Esophagus muscularis mucosa (tissue), 3 donors: ENCODE measurements around the gene UNC13B.

Experiments
- CTCF ChIP-seq, 3 experiments: fragments of 200-600 bp in 2 of 3; fragments of 450-650 bp in 1 of 3; sonication (generic) in 2 of 3; IDR thresholded peaks; one replicate each; pipeline ENCODE4 v1.5.1; 2017 to 2019; ENCODE audit warnings: antibody characterized with exemption in 3 of 3, mild to moderate bottlenecking in 2 of 3, moderate library complexity in 1 of 3
- POLR2A ChIP-seq: fragments of 450-650 bp; IDR thresholded peaks from one replicate; pipeline ENCODE4 v1.6.1; 2017; ENCODE audit warnings: antibody characterized with exemption, moderate library complexity, mild to moderate bottlenecking, low read depth

GRCh38 chr9:35191105-35191504, 29.3 kb downstream of the UNC13B start:
- TF ChIP-seq CTCF (IDR thresholded peaks at IDR 0.05) (no peak), POLR2A (no peak)
